Uterus (tissue), 4 donors: ENCODE measurements around the gene NANOG. TPM values are rescaled to one million over a fixed set of nuclear protein-coding genes. Genes with fewer than 3 reads are reported as not detected.
"Not testable (repeated sequence)": the region's sequence is repeated elsewhere in the genome, so short reads cannot be mapped to it uniquely, and the experiment has no call there.

Source experiments
- DNase-seq, 2 donors: peaks; one replicate each; pipeline ENCODE4 v3.0.0-alpha.2; 2019 to 2020
- H3K27ac ChIP-seq, 2 donors: fragments of 200-600 bp; sonication (generic); 1 replicate in 1 of 2; 2 replicates in 1 of 2; pipeline ENCODE4 v1.5.1; 2016 to 2018
- H3K27me3 ChIP-seq, 2 donors: fragments of 200-600 bp; sonication (generic); one replicate each; pipeline ENCODE4 v1.5.1; 2018 to 2019; ENCODE audit warnings: control low read depth in 1 of 2
- H3K36me3 ChIP-seq, 2 donors: fragments of 200-600 bp; sonication (generic); one replicate each; pipeline ENCODE4 v1.5.1; 2019; ENCODE audit warnings: control low read depth in 1 of 2
- H3K4me1 ChIP-seq, 2 donors: fragments of 200-600 bp; sonication (generic); one replicate each; pipeline ENCODE4 v1.5.1; 2018 to 2019; ENCODE audit warnings: control low read depth in 1 of 2
- H3K4me3 ChIP-seq, 2 donors: fragments of 200-600 bp; sonication (generic); 1 replicate in 1 of 2; 2 replicates in 1 of 2; pipeline ENCODE4 v1.5.1; 2018 to 2019; ENCODE audit warnings: mild to moderate bottlenecking in 1 of 2
- H3K9me3 ChIP-seq, 2 donors: fragments of 200-600 bp; sonication (generic); one replicate each; pipeline ENCODE4 v1.5.1; 2019; ENCODE audit warnings: control low read depth in 1 of 2
- CTCF ChIP-seq, 4 experiments: fragments of 200-600 bp in 2 of 4; fragments of 450-650 bp in 2 of 4; sonication (generic) in 2 of 4; IDR thresholded peaks; one replicate each; pipeline ENCODE4 v1.5.1; 2016 to 2019; ENCODE audit warnings: antibody characterized with exemption in 4 of 4, mild to moderate bottlenecking in 2 of 4, moderate library complexity in 1 of 4
- POLR2A ChIP-seq, 2 donors: fragments of 450-650 bp; IDR thresholded peaks; one replicate each; pipeline ENCODE4 v1.6.1; 2016; ENCODE audit warnings: antibody characterized with exemption in 2 of 2, mild to moderate bottlenecking in 1 of 2, moderate library complexity in 1 of 2
- intact Hi-C: fragments of 100-400 bp; cut with DNase I; formaldehyde crosslinking; loops from one replicate; pipeline ENCODE4 v1.15.1; 2023; ENCODE audit warnings: low total_unique reads
- total RNA-seq, 4 donors: library from RNA; depleted of rRNA in 3 of 4; stranded (reverse); fragments of >200 nt in 3 of 4; gene quantifications; one replicate each; pipeline versions ENCODE4 v1.1.0 to v1.2.4, GENCODE V29; 2014 to 2023
- donor health status: DM: yes; HTN: yes; CAD: no.

NANOG gene
- total RNA-seq, 4 donors from 2014 or later, result 0.07 to 1.6 TPM; not detected in 2

DNA sequence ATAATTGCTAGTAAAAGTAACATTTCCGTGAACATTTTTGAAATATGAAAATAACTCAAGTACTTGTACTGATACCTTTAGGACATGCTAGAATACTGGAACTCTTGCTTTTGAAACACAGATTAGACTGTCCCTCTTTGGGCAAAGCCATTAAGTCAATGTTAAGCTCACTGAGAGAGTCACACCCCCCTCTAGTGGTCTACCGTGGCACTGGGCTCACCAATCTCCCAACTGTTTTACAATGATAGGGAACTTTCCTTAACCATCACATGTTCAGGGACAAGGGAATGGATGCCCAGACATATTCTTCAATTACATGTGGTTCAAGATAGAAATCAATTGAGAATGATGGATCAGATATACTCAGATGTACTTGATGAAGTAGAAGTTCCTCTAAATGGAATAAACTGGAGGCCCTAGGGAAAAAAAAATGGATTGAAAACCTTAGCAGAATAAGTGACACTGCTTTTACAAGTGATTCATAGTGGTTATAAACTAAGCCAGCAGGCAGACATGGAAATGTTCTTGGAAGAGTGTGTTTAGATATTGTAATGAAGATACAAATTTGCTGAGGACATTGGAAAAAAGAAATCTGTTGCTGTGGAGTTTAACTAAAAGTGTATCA is 17.8 kb downstream of the NANOG start:
- intact Hi-C loops, result no loop called here
- Histone ChIP-seq H3K9me3 (no peaks in the 10 kb centered on the region), H3K27me3 (no peaks in the 10 kb centered on the region), H3K4me1 (no peaks in the 10 kb centered on the region), H3K36me3 (no peaks in the 10 kb centered on the region), H3K4me3 (no peak overlapping the region), H3K27ac (no peak overlapping the region)
- peak; percentile 35 to 48 for DNase-seq
- TF ChIP-seq POLR2A (IDR thresholded peaks at IDR 0.05) (no peak), CTCF (IDR thresholded peaks at IDR 0.05) (peak; percentile 49 to 67 (median 62))

DNA sequence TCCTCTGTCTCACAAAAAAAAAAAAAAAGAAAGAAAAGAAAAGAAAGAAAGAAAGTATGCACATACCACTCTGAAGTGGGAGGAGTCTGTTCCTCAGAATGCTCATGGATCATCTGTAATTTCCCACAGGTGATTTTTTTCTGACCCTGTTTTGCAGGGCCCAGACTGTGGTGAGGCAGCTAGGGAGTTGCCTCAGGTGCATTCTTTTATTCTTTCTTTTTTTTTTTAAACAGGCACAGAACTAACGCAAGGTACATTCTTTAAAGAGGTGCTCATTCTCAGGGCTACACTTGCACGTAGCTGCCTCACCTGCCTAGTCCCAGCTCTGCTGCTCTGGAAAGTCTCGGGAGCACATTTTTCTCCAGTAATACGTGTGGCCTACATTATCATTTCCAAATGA is 36.6 kb downstream of the NANOG start:
- H3K36me3 ChIP-seq, H3K4me1 ChIP-seq, H3K9me3 ChIP-seq, DNase-seq, intact Hi-C loops, H3K4me3 ChIP-seq, H3K27me3 ChIP-seq, H3K27ac ChIP-seq: not testable (repeated sequence)

GRCh38 chr12:7829737-7830136 is 40.5 kb downstream of the NANOG start:
- H3K4me3 ChIP-seq, H3K9me3 ChIP-seq, DNase-seq, H3K36me3 ChIP-seq, H3K27ac ChIP-seq, H3K27me3 ChIP-seq, intact Hi-C loops, H3K4me1 ChIP-seq: not testable (repeated sequence)

GRCh38 chr12:7832059-7832696 is 43.0 kb downstream of the NANOG start:
- TF ChIP-seq CTCF (IDR thresholded peaks at IDR 0.05) (peak in 3 of 4 experiments; percentile 14 to 34 (median 34)), POLR2A (IDR thresholded peaks at IDR 0.05) (no peak)
- Histone ChIP-seq H3K4me3 (no peak overlapping the region), H3K27me3 (no peaks in the 10 kb centered on the region), H3K27ac (no peak overlapping the region), H3K4me1 (no peaks in the 10 kb centered on the region), H3K36me3 (no peaks in the 10 kb centered on the region), H3K9me3 (no peaks in the 10 kb centered on the region)
- intact Hi-C loops, result no loop called here
- no peak for DNase-seq

DNA sequence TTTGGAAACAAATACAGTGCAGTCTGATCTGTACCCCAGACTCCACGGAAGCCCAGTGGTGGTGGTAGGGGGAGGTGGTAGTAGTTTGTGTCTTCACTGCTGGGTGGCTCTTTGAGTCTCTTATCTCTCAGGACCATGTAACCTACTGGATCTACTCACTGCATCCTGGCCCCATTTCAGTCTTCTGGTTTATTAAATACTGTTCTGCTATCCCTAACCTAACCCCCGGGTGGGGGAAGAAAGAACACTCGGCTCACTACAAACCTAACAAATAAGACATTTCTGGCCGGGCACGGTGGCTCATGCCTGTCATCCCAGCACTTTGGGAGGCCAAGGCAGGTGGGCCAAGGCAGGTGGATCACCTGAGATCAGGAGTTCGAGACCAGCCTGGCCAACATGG is 44.0 kb downstream of the NANOG start:
- intact Hi-C loops, H3K4me3 ChIP-seq, H3K27ac ChIP-seq, H3K27me3 ChIP-seq, H3K9me3 ChIP-seq, DNase-seq, H3K4me1 ChIP-seq, H3K36me3 ChIP-seq: not testable (repeated sequence)

- Histone ChIP-seq H3K4me1 (no peaks in the 10 kb centered on the region), H3K27me3 (no peaks in the 10 kb centered on the region), H3K4me3 (no peak overlapping the region), H3K9me3 (no peaks in the 10 kb centered on the region), H3K36me3 (no peaks in the 10 kb centered on the region), H3K27ac (no peak overlapping the region)
- TF ChIP-seq POLR2A (IDR thresholded peaks at IDR 0.05), result no peak
- no peak for TF ChIP-seq CTCF (IDR thresholded peaks at IDR 0.05)
- no peak for DNase-seq
- intact Hi-C loops, result no loop called here
Measured at GRCh38 chr12:7833831-7834230, 44.6 kb downstream of the NANOG start.
